AG09319 (cell line): Measurements from ENCODE around the gene PIAS1.

Experiments used
- DNase-seq: peaks from one replicate; pipeline ENCODE4 v3.0.0-alpha.2; 2010; ENCODE audit warnings: low read depth; ENCODE audit errors: extremely low read depth
- TF ChIP-seq, protein P1 (sequence below): IDR thresholded peaks from 2 replicates; pipeline ENCODE4 v1.5.1; 2011; ENCODE audit warnings: low read depth, mild to moderate bottlenecking, inconsistent platforms, low read length, moderate library complexity

The PIAS1 gene

DNA sequence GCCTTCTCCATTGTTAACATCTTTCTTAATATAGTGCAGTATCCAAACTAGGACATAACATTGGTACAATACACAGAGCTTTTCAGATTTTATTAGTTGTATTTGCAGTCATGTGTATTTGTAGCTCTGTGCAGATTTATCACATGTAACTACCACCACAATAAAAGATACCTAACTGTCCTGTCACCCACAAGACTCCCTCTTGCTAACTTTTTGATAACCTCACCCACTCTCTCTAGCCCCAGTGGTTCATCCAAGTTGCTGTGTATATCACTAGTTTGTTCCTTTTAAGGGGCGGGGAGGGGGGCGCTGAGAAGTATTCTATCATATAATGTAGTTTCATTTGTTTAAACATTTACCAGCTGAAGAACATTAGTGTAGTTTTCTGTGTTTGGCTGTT is 46.1 kb downstream of the PIAS1 start:
- DNase-seq, result no peak
- TF ChIP-seq, protein P1, sequence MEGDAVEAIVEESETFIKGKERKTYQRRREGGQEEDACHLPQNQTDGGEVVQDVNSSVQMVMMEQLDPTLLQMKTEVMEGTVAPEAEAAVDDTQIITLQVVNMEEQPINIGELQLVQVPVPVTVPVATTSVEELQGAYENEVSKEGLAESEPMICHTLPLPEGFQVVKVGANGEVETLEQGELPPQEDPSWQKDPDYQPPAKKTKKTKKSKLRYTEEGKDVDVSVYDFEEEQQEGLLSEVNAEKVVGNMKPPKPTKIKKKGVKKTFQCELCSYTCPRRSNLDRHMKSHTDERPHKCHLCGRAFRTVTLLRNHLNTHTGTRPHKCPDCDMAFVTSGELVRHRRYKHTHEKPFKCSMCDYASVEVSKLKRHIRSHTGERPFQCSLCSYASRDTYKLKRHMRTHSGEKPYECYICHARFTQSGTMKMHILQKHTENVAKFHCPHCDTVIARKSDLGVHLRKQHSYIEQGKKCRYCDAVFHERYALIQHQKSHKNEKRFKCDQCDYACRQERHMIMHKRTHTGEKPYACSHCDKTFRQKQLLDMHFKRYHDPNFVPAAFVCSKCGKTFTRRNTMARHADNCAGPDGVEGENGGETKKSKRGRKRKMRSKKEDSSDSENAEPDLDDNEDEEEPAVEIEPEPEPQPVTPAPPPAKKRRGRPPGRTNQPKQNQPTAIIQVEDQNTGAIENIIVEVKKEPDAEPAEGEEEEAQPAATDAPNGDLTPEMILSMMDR, result no peak

DNA sequence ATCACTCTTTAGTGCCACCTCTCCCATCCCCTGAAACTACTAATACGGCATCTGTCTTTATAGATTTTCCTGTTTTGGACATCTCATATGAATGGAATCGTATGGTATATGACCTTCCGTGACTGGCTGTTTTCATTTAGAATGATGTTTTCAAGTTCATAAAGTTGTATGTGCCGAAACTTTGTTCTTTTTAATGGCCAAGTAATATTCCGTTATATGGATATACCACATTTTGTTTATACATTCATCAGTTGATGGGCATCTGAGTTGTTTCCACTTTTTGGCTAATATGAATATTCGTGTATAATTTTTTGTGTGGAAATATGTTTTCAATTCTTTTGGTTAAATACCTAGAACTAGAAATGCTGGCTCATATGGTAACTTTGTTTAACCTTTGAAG is 49.5 kb downstream of the PIAS1 start:
- TF ChIP-seq, protein P1, result no peak
- DNase-seq, result no peak

DNA sequence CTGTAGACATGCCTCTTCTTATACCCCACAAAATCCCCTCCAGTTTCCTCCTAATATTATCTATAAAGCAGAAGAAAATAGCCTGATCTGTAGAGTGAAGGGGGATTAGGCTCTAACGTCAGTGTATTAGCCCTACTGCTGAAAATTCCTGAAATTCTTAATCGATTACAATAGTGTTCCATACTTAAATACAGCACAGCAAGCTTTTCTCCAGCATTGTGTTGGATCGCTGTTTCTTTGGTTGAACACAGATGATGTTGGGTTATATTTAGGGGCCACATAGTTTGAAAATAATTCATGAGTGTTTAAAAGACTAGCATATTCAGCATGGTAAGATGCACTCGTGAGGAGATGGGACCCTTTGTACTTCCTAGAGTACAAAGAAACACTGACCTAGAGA is 52.5 kb downstream of the PIAS1 start:
- TF ChIP-seq, protein P1, result no peak
- no peak for DNase-seq

DNA sequence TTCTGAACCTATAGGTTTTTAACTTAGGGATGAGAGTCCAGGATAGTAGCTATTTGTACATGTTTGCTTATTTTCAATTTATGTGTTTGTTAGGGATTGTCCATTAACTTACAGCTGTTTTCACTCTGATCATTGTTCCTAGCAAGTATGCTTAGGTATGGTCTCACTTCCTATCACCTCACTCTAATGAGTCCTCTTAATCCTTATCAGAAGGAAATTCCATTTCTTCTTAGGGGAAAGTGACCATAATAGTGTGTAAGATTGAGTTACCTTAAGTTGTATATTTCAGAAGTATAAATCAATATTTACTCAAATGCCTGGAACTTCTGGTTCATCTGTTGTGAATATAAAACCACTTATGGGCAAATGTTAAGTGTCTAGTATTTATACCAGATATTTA is 53.0 kb downstream of the PIAS1 start:
- no peak for DNase-seq
- TF ChIP-seq, protein P1, result no peak

DNA sequence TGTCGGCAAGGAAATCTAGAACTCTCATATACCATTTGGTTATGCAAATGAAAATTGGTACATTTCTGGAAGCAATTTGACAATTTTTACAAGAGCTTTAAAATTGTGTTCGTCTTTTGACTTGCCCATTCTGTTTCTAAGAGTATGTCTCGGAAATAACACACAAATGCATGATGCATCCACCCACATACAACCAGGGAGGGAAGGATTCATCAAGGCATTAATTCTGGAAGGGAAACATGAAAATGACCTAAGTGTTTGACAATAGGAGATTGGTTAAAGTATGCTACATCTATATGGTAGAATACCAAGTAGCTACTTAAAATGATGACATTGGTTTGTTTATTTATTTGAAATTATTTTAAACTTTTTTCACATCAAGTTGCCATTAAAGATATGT is 58.6 kb downstream of the PIAS1 start:
- TF ChIP-seq, protein P1, result no peak
- DNase-seq, result no peak

DNA sequence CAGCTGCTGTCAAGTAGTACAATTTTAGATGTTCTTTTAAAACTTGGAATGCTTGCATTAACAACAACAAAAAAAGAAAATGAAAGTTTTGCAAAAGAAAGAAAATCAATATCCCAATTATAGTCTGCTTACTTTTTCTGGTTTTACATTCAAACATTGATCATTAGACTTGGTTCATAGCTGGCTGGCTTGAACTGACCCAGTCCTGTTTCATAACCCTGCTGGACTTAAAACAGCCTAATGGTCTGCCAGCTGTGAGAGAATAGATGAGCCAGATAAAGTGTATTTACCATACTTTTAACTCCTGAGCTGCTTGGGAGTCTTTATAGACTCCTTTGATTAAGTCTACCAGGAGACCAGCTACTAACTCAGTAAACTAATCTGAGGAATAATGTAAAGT is 59.2 kb downstream of the PIAS1 start:
- no peak for DNase-seq
- TF ChIP-seq, protein P1, result no peak

DNA sequence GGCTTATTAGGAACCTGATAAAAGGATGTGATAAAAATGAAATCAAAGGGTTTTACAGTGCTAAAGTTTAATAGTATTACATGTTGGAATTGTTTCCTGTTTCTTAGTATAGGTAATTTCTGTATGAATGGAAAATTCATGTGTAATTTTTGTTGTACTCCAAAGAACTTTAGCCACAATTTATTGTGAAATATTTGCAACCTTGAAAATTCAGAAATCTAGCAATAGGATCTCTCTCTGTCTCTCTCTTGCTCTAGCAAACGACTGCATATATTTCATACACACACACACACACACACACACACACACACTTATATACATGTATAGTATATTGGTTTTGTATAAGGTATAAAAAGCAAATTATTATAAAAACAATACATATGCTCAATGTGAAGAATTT is 59.6 kb downstream of the PIAS1 start:
- no peak for DNase-seq
- TF ChIP-seq, protein P1, result no peak

DNA sequence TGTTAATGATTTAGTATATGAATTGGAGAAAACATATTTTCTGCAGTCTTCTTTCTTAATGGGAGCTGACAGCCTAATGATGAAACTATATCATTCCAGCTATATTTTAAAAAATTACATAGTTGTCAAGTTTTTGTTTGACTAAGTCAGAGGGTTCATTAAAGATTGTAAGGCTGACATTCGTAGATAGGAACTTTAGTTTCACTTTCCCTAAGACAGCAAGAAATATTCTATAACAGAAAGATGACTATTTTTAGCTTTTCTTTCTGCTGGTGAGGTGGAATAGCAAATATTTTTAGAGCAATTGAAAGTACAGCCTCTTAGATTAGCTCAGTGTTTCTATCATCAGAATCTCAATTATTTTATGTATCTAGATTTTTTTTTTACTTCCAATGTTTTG is 60.2 kb downstream of the PIAS1 start:
- TF ChIP-seq, protein P1, result no peak
- DNase-seq, result no peak
